HT-29 (cell line): ENCODE results near the gene MGAT5. TPM values are rescaled to one million over a fixed set of nuclear protein-coding genes. Genes with fewer than 3 reads are reported as not detected.

Experiments
- DNase-seq: peaks from one replicate; pipeline ENCODE4 v3.0.0-alpha.2; 2015; ENCODE audit warnings: low spot score
- total RNA-seq: library from RNA; depleted of rRNA; stranded (reverse); fragments of >200 nt; shearing (Covaris generic); gene quantifications from 2 replicates; pipeline ENCODE4 v1.2.3, GENCODE V29; 2014

MGAT5 gene
- total RNA-seq, 1 experiment from 2014 or later: 55.9 TPM

DNA sequence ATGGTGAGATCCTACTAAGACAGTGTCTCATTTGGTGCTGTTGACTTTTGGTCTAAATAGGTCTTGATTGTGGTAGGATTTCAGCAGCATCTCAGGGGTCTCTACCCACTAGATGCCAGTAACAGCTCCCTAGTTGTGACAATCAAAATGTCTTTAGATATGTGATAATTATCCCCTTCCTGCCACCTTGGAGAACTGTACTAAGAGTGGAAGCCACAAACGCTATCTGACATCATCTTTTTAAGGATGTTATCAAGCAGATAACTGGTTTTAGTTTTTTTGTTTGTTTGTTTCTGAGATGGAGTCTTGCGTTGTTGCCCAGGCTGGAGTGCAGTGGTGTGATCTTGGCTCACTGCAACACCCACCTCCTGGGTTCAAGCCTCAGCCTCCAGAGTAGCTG is 3.1 kb downstream of the MGAT5 start:
- DNase-seq: no peak

DNA sequence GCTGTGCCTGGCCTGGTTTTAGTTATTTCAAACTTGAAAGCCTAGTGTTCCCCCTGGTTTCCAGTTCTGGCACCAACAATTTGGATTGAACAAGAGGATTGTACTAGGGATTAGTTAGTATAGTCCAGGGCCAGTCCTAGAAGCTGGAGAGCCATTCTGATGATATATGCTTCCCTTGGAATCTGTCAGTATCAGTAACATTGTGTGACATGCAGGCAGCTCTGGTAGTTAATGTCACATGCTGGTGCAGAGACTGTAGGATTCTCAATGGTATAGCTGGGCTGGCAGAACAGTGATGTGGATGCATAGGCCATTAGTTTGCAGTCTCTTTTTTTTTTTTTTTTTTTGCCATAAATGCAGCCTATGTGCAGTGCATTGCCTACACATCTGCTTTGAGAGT is 3.6 kb downstream of the MGAT5 start:
- DNase-seq: no peak

DNA sequence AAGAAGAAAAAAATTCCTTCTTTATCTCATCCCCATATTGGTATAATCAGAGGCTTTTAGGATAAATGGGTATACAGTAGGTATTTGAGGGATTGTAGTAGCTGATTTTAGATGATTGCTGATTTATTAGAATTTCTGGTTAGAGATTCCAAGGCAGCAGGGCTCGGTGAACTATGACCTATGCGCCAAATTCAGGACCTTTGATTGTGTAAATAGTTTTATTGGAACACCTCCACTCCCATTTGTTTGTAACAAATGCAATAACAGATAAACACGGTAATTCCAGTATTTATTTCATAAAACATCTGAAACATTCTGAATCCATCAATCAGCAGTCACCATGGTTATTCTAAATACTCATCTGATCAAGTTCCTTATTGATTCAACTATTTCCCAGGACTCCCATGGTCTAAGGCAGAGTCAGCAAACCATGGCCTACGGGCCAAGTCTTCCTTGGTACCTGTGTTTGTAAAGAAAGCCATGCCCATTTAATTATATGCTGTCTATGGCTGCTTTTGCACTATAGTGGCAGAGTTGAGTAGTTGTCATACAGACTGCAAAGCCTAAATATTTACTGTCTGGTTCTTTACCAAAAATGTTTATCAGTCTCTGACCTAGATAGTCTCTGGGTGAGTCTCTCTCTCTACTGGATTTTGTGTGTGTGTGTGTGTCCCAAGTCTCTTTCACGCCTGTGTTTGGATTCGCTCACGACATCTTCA is 4.3 kb downstream of the MGAT5 start:
- DNase-seq: no peak

DNA sequence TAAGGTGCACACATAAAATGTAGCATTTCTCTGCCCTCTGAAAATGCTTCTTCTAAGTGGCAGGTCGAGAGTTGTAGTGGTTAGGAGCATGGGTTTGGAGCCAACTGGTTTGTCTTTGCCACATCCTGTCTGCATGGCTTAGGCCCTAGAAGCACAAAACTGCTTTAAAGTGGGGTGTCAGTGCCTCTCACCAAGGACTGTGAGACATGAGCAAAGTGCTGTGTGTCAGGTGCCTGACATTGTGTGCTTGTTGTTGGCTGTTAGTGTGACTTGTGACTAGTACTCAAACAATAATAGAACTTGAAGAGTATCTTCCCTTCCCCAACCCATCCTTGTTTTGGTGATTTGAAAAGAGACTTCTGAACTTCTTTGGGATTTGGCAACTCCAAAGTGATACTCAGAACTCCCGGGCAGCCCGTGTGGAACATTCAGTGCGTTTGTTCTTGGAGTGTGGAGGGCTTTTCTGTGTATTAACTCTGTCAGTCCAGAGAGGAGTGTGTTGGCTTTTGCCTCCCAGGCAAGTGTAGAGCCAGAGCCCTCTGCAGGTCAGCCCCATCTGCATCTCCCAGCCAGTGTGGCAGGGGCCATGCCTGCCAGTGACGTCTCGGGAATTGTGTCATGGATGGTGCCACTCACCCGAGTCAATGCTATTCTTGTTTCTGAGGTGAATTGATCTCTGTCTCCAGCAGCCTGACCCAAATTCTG is 5.0 kb downstream of the MGAT5 start:
- DNase-seq: no peak

DNA sequence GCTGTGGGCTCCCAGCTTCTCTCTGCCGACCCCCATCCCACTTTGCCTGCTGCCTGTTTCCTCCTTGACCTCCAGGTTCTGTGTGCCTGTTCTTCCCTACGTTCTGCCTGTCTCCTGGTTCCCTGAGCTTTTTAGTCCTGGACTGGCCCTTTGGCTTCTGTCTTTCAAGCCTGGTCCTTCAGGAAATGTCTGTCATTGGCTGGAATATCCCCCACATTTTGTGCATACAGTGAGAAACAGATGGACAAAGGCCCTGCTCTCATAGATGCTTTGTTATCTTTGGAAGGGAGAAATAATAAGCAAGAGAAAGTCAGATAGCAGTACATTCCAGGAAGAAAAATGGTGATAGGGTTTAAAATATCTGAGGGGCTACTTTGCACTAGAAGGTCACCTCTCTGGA is 5.7 kb downstream of the MGAT5 start:
- DNase-seq: no peak

DNA sequence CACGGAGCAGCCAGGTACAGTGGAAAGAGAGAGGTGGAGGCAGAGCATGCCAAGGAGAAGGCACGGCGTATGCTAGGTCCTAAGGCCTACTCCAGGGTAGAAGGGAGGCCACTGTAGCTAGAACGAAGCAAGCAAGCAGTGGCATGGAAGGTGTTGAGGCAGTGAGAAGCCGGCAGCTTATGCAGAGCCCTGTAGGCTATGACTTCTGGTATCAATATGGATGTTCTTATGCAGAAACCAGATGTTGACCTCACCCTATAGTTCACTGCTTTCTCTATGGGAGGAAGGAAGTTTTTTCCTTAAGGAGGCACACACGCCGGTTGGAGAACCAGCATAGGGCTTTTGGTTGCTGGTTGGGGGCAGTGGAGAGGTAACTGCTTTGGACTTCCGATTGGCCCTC is 6.1 kb downstream of the MGAT5 start:
- no peak for DNase-seq

DNA sequence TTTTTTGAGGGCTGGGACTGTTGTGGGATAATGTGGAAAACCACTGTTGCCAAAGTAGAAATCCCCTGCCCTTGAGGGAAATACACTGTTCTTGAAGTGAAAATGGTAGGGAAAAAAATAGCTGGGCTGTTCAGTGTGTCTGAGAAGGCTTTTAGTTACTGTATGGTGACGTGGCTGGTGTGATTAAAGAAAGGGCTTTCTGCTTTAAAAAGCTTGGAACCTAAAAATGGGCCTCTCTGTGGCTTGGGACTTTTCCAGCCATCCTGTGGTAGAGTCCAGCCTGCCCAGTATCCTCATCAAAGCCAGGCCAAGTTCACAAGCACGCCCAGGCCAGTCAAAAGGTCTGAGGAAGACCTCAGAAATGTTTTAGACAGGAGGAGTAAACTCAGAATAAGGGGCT is 6.8 kb downstream of the MGAT5 start:
- DNase-seq: no peak

DNA sequence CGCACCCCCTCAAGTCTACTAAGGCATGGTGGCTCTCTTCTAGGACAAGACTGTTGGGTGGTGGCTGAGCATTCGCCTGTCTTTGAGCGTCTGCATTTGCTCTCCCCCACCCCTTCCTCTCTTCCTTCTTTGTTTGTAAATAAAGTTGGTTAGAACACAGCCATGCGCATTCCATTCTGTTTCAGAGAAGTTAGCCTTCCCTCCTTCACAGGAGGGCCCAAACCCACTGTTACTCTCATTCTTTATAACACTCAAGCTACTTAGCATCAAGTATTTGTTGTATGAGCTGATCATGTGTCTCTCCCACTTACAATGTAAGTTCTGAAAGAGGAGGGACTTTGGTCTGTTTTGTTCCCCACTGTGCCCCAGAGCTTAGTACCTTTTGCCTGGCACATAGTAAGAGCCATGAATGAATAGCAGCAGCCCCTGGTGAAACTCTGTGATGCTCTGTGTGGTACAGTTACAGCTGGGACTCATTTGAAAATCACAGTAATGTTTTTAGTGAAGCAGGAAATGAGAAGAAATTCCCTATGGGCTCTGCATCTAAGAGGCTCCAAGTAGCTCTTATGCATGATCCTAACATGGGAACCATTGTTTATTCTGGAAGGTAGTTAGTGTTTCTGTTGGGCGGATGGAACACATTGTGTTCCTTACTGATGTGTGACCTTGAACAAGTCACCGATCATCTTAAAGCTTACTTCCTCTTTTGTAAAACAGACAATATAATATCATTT is 7.7 kb downstream of the MGAT5 start:
- no peak for DNase-seq

DNA sequence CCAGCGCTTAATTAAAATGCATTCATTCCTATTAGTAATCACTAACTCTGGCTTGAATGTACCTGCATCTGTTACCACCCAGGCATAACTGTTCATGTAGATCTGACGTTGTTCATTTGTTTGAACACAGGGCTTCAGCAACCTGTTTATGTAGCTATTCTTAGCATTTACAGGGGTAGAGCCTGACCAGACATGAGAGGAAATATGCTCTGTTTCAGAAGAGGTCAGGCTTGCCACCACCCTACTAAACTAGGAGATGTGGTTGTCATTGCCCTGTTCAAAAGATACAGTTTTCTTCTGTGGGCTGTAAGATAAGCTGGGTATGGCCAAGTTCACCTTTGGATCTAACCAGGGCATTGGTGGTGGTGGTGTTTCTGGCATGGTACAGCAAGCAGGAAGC is 8.8 kb downstream of the MGAT5 start:
- DNase-seq: no peak

DNA sequence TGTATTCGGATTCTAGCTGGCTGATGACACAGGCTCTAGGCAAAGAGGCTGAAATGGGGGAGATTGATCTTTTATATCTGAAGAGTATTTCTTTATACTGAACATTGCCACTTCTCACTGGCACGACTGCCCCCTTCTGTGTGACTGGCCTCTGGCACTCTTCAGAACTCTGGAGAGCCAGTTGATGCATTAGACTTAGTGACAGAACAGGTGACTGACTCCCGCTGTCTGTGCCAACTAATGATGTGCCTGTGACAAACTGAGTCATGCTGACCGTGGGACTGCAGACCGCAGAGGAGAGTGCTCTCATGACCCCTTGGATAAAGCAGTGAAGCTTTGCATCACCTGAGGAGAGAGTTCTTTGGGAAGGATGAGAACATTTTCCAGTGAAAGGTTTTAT is 14.4 kb downstream of the MGAT5 start:
- no peak for DNase-seq

DNA sequence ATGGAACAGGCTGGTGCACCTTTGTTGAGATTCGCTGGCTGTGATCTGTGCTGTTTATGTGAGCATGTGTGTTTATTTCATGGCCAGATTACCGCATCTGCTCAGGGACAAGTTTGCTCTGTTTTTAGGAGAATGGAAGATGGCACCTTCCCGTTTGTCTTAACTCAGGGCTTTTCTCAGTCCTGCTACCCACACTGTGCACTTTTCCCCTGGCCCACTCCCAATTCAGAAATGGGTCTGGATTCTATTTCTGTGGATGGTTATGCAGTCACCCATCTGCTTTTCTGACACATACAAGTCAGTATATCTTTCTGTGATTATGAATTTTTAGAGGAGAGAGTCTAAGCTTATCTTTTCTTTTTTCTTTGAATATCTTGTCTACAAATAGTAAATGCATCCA is 15.4 kb downstream of the MGAT5 start:
- no peak for DNase-seq

DNA sequence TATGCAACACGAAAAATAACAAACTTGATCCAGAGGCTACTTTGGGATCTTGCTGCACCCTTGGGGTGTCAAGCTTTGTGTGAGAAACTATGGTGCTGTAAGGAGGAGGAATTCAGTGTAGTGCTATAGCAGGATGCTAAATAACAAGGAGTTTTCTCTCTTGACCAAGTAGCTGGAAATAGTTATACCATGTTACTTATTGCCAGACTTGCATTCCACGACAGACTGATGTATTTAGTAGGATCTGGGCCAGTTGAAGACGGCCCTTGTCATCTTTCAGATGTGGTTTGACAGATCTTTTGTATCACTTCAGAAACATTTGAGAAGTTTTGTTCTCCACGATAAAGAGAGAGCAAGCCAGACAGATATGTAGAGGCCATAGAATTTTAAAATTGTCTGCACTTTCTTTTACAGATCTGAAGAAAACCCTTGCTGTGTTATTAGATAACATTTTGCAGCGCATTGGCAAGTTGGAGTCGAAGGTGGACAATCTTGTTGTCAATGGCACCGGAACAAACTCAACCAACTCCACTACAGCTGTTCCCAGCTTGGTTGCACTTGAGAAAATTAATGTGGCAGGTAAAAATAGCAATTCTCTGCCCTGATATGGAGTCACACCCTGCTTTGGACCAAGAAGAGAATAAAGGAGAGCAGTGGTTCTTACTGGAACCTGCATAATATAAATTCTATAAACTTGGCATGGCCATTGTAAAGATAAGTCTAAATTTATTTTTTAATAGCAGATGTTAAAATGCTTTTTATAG is 16.3 kb downstream of the MGAT5 start:
- no peak for DNase-seq

DNA sequence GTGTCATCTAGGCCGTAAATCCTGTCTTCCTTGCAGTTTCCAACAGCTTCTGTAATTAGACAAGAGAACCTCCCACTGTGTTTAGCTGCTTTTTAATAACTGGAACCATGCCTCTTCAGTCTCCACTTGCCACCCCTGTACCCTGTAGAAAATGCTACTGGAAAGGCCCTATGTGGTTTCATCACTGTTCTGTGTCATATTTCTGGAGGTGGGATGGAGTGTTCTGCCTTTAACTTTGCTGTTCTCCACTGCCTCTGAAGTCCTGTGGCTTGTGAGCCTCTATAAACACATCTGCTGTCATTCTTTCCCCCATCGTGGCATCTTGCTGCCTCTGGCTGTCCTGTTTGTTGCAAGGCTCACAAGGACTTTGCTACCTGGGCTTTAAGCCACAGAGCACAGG is 17.9 kb downstream of the MGAT5 start:
- no peak for DNase-seq

DNA sequence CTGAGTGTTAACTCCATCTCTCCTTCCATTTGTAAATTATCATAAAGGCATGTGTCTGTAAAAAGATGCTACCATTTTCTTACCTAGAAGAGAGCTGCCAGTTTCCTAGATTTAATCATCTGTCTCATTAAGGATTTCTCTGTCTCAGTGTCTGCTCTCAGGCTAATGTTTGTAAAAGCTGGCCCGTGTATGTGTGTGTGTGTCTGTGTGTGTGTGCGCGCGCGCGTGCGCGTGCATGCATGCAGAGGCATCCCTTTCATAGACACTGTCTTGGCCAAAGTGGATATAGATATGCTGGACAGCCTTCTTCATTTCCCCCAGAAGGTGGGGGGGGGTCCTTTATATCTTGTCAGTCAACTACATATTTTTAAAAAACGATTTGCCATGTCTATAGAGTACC is 18.9 kb downstream of the MGAT5 start:
- DNase-seq: no peak

DNA sequence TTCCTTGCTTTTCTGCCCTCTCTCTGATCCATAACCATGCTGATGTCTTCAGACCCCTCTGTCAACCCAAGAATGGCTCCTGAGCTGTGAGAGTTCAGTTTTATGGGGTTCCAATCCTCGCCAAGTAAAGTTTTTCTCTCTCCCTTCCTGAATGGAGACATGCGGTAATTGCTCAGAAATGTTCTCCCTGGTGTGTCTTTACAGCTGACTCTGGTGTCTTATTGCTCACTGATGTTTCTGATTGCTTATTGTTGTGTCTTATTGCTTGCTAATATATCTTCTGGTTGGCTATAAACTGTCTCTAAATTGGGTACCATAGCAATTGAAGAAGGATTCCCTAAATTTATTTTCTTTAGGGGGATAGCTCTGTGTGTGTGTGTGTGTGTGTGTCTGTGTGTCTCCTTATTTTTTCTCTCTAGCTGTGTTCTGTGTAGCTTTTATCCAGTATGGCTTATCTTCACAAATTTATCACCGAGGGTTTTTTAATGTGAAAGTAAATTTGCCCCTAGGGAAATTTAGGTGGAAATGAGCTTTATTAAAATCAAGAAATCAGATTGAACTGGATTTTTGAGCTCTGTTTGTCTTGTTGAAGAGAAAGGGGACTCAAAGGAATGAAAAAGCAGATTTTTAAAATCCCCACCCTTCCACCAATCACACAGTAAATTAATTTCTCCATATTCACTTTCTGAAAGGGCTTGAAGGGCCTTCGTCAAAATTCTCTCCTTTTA is 19.5 kb downstream of the MGAT5 start:
- DNase-seq: no peak

DNA sequence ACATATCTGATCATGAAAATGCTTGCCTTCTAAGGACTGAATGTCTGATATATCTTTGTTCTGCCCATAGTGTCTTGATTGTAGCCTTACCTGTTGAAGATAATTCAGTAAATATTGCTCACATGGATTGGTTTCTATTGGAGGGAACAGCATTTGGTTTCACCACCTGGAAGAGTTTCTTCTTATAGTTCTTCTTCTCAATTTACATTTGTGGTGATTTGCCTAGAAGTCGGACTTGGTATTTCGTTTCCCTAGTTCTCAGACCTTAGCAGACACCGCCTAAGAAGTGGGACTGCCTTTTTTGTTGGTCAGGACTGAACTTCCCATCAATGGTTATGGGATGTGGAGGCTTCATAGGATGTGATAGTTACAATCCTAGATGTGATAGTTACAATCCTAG is 20.2 kb downstream of the MGAT5 start:
- DNase-seq: no peak

DNA sequence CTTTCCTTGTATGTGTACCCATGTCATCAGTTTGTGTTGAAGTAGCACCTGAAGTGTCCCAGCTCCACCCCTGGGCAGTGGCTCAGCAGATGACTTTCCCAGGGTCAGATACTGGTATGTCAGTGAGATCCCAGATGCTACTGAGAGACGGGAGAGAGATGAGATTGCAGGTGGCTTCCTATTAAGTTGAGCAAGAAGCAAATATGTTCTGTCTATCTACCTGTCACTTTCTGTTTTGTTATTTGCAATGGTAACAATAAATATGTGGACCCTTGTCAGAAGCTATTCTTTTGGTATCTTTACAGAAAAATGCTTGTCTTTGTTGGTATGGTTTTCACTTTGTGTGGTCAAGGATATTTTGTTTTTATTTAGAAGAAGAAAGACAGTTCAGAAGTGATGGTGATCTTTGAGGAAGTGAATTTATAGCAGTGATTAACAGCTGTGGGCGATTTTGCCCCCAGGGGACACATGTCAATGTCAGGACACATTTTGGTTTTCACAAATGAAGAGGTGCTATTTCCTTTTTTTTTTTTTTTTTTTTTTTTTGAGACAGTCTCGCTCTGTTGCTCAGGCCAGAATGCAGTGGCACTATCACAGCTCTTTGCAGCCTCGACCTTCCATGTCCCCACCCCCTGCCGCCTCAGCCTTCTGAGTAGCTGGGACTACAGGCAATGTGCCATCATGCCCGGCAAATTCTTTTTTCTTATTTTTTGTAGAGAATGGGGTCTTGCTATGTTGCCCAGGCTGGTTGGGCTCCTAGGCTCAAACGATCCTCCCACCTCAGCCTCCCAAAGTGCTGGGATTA is 21.4 kb downstream of the MGAT5 start:
- DNase-seq: no peak

DNA sequence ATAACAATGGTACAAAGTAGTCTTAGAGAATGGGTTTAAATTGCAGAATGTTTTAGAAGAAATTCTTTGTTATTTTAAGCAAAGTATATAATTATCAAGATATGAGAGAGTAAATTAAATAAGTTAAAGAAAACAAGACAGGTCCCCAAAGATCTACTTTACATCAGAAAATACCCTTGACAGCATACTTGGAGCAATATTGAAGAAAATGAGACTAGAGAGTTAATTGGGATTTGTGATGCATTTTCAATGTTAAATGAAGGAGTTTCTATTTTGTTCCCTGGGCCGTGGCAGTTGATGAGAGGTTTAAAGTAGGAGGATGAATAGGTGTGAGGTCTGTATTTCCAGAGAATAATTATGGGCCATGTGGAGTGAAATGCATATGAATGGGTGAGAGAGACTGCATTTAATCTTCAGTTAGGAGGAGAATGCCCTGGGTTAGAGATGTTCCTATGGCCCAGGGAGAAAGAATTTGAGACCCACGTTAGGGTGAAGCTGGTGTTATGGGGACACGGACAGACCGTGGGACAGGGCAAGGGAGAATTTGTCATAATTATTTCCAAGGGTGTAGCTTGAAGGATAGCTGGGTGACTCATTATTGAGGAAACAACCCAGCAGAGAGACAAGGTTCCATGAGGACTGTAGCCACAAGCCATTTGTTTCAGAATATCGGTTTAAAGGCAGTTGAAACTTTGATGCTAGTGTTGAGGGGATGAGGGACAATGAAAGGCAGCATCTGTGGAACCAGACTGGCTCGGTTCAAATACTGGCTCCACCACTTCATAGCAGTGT is 22.7 kb downstream of the MGAT5 start:
- DNase-seq: peak; percentile 44

DNA sequence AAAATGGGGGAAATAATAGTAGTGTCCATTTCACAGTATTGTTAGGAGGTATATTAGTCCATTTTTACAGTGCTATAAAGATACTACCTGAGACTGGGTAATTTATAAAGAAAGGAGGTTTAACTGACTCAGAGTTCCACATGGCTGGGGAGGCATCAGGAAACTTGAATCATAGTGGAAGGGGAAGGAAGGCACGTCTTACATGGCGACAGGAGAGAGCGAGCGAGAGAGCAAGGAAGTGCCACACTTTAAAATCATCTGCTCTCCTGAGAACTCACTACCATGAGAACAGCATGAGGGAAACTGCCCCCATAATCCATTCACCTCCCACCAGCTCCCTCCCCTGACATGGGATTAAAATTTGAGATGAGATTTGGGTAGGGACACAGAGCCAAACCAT is 23.4 kb downstream of the MGAT5 start:
- no peak for DNase-seq

DNA sequence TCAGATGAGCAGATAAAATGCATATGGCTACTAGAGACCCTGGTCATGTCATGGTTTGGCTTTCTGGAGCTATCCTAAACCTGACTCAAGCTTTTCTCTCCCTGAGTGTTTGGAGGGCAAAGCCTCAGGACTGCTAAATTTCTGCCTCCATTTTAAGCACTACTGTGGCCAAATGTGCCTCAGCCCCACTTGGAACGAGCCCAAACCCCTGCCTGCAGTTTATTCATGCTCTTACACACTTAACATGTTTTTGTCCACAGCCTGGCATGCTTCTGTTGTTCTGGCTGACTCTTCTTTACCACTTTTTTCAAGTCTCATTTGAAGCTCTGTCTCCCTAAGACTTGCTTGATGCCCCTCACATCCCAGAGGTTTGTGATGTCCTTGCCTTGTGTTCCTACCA is 24.7 kb downstream of the MGAT5 start:
- no peak for DNase-seq
